ENCODE data around the gene CES2. TPM values are rescaled to one million over a fixed set of nuclear protein-coding genes. Genes with fewer than 3 reads are reported as not detected.

CES2 gene
- total RNA-seq, 4 donors from 2014 or later, result 26.9 to 56.7 (median 35.1) TPM

DNA sequence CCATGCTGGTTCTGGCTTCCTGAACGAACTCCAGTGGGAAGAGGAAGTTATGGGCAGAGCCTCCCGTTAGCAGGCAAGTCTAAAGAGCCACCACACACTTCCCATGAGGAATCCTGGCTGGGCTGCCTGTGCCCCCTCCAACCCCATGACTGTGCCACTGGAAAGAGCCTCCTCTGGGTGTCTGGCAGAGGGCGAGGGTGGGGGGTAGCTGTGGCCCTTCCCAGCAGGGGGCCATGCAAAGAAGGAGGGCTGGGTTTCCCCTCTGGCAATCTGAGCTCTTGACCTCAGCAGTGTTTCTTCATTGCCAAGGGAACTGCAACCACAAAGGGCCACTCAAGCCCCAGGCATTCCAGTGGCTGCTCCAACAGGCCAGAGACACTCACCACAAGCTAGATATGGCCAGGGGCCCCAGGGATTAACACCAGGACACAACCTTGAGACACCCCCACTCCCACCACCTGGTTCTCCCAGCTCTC lies 8.3 kb upstream of the CES2 start:
- TF ChIP-seq, protein P1, sequence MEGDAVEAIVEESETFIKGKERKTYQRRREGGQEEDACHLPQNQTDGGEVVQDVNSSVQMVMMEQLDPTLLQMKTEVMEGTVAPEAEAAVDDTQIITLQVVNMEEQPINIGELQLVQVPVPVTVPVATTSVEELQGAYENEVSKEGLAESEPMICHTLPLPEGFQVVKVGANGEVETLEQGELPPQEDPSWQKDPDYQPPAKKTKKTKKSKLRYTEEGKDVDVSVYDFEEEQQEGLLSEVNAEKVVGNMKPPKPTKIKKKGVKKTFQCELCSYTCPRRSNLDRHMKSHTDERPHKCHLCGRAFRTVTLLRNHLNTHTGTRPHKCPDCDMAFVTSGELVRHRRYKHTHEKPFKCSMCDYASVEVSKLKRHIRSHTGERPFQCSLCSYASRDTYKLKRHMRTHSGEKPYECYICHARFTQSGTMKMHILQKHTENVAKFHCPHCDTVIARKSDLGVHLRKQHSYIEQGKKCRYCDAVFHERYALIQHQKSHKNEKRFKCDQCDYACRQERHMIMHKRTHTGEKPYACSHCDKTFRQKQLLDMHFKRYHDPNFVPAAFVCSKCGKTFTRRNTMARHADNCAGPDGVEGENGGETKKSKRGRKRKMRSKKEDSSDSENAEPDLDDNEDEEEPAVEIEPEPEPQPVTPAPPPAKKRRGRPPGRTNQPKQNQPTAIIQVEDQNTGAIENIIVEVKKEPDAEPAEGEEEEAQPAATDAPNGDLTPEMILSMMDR (IDR thresholded peaks at IDR 0.05; ENCODE audit: low read depth), result no peak

DNA sequence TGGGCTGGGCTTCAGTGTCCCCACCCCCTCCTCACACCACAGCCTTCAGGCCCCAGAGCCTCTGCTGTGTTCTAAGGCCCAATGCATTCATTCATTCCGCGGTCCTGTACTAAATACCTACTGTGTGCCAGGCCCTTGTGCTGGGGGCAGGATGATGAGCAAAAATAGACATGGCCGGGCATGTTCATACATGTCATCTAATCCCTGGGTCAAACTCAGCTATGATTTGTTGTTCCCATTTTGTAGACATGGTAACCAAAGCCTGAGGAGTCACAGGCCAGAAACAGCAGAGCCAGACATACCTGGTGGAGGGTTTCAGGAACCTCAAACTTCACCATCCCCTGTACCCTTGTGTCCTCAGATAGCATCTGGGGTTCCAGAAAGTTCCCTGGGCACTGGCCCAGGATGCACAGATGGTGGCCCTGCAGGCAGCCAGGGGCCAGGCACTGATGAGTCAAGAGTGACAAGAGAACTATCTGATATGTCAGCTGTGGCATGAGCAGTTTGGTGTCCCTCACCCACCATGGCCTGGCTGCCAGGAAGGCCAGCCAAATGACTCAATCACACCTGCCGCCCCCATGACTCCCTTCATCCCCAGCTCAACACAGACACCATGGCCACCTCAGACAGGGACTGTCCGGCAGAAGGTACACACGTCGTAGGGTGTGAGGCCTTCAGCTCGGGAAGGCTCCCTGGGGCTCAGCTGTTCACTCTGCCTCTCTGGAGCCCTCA lies 7.2 kb upstream of the CES2 start:
- TF ChIP-seq, protein P1 (IDR thresholded peaks at IDR 0.05; ENCODE audit: low read depth), result no peak

DNA sequence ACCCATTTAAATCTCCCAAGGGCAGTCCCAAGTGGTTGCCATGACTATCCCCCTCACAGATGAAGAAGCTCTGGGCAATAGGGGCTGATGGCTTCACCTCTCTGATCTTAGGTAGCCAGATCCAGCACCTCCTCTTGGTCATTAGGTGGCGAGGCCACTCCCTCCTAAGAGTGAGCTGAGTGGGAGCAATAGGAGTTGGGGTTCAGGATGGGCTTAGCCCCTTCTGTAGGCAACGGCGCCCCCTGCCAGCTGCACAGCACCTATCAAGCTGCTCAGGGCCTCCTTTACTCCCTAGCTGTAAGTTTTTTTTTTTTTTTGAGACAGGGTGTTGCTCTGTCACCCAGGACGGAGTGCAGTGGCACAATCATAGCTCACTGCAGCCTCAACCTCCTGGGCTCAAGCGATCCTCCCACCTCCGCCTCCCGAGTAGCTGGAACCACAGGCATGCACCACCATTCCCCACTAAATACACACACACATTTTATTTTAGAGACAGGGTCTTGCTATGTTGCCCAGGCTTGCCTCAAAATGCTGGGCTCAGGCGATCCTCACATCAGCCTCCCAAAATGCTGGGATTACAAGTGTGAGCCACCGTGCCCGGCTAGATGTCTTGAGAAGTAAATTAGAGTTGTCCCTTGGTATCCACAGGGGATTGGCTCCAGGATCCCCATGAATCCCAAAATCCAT lies 6.5 kb upstream of the CES2 start:
- TF ChIP-seq, protein P1 (IDR thresholded peaks at IDR 0.05; ENCODE audit: low read depth), result no peak

DNA sequence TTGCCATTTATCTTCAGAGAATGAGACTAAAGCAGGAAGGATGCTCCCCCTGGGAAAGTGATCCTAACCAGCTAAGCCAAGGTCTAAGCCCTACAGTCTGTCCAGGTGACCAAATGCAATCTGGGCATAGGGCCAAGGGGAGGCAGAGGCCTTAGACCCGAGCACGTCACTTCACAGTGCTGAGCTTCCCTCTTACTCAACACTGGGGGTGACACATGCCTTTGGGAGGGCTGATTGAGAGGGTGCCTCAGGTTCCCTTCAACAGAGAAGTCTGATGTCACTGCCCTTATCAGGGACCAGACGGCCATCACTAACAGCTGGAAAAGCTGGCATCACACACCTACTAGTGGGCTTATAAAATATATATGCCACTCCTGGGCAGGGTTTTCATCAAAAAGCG lies 5.1 kb upstream of the CES2 start:
- TF ChIP-seq, protein P1 (IDR thresholded peaks at IDR 0.05; ENCODE audit: low read depth), result no peak

DNA sequence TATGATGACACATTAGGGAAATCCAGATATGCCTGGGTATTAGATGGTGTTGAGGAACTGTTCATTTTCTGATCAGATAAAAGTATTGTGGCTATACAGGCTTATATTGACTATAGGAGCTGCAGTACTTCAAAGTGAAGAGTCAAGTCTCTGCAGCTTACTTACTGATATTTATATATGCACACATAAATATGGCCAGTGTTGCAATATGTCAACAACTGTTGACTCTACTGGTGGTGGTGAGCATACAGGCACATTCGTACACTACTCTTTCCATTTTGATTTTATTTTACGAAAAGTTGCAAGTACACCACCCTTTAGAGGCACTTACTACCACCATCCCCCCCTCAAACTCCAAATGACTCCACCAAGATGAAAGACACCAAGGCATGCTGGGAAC lies 3.7 kb upstream of the CES2 start:
- TF ChIP-seq, protein P1 (IDR thresholded peaks at IDR 0.05; ENCODE audit: low read depth), result no peak

DNA sequence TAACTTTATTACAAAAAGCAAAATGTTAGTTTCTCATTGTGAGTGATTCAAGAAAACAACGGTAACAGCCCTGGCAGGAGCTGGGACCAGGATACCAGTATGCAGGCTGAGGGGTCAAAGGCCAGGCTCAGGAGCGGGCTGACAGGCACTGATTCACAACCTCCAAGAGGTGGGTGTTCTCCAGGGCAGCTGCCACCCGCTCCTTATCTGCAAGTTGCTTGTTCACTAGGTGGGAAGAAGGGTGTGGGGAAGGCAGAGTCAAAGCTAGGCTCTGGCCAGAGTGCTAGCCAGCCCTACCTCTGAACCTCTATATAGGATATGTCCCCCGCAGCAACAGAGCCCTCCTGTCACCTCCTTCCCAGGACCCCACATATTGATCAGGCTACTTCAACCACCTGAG lies 3.2 kb upstream of the CES2 start:
- TF ChIP-seq, protein P1 (IDR thresholded peaks at IDR 0.05; ENCODE audit: low read depth), result no peak

DNA sequence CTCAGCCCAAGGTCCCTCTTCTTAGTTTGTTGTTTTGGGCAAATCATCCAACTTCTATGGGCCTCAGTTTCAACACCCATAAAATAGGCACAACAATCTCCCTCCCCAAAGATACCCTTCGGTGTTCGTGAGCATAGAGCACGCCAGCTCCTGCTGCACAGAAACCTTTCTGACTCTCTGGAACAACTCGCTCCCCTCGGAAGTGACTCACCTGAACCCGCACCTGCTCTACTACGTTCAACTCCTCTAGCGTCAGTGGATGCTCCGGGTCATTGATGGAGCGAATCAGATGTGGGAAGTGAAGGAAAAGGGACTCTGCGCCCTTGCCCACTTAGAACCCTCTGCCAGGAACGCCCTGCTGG lies 1.6 kb upstream of the CES2 start:
- TF ChIP-seq, protein P1 (IDR thresholded peaks at IDR 0.05; ENCODE audit: low read depth), result no peak

All from subcutaneous adipose tissue (tissue), 4 donors.